Loucy (cell line): ENCODE results near the gene PAFAH2.

Experiments
- H2AFZ ChIP-seq: fragments of 200-600 bp; sonication (generic); 2 replicates; pipeline ENCODE4 v1.6.0; 2016; ENCODE audit warnings: antibody characterized with exemption, mild to moderate bottlenecking, low read length, moderate library complexity
- H3F3A ChIP-seq: fragments of 200-600 bp; 2 replicates; pipeline ENCODE4 v1.6.0; 2016; ENCODE audit warnings: antibody characterized with exemption, low read depth, mild to moderate bottlenecking
- H3K27me3 ChIP-seq: fragments of 200-600 bp; sonication (generic); 2 replicates; pipeline ENCODE4 v1.6.1; 2014; ENCODE audit warnings: low read length, mild to moderate bottlenecking; ENCODE audit not compliant: insufficient read depth, poor library complexity, severe bottlenecking
- H3K36me3 ChIP-seq: fragments of 200-600 bp; sonication (generic); 2 replicates; pipeline ENCODE4 v1.6.1; 2016; ENCODE audit warnings: low read length; ENCODE audit not compliant: insufficient read depth
- H3K4me1 ChIP-seq: fragments of 200-600 bp; sonication (generic); 2 replicates; pipeline ENCODE4 v1.5.1; 2014; ENCODE audit warnings: low read length, mild to moderate bottlenecking; ENCODE audit not compliant: insufficient read depth, poor library complexity, severe bottlenecking
- H3K4me2 ChIP-seq: fragments of 200-600 bp; sonication (generic); 2 replicates; pipeline ENCODE4 v1.6.0; 2014; ENCODE audit warnings: antibody characterized with exemption, low read length, low read depth, mild to moderate bottlenecking; ENCODE audit not compliant: poor library complexity, severe bottlenecking
- H3K4me3 ChIP-seq: fragments of 200-600 bp; sonication (generic); 2 replicates; pipeline ENCODE4 v1.5.1; 2014; ENCODE audit warnings: low read length, mild to moderate bottlenecking, mixed read lengths; ENCODE audit not compliant: poor library complexity, severe bottlenecking
- H3K79me2 ChIP-seq: fragments of 200-600 bp; sonication (generic); 2 replicates; pipeline ENCODE4 v1.6.1; 2014; ENCODE audit warnings: low read length; ENCODE audit not compliant: insufficient read depth
- H3K9ac ChIP-seq: fragments of 200-600 bp; sonication (generic); 2 replicates; pipeline ENCODE4 v1.6.0; 2014; ENCODE audit warnings: mild to moderate bottlenecking, low read depth, low read length, moderate library complexity; ENCODE audit not compliant: poor library complexity, severe bottlenecking
- H3K9me2 ChIP-seq: fragments of 200-600 bp; sonication (generic); replicated peaks from 2 replicates; pipeline ENCODE4 v1.6.1; 2016; ENCODE audit warnings: low read depth, low read length, mixed read lengths
- H3K9me3 ChIP-seq: fragments of 200-600 bp; sonication (generic); 2 replicates; pipeline ENCODE4 v1.6.1; 2014; ENCODE audit warnings: mild to moderate bottlenecking, antibody characterized with exemption, low read length, low read depth; ENCODE audit not compliant: insufficient read depth
- H4K20me1 ChIP-seq: fragments of 200-600 bp; sonication (generic); 2 replicates; pipeline ENCODE4 v1.6.0; 2014; ENCODE audit warnings: antibody characterized with exemption, low read length, mild to moderate bottlenecking; ENCODE audit not compliant: insufficient read depth, poor library complexity, severe bottlenecking
- EZH2phosphoT487 ChIP-seq: fragments of 200-600 bp; IDR thresholded peaks from 2 replicates; pipeline ENCODE4 v1.6.1; 2018; ENCODE audit warnings: antibody characterized with exemption, mild to moderate bottlenecking, moderate library complexity, borderline replicate concordance
- TF ChIP-seq, protein P1 (sequence below): fragments of 200-600 bp; sonication (generic); conservative IDR thresholded peaks from 2 replicates; pipeline ENCODE4 v1.5.1; 2014; ENCODE audit warnings: mild to moderate bottlenecking, antibody characterized with exemption, low read length

The PAFAH2 gene

DNA sequence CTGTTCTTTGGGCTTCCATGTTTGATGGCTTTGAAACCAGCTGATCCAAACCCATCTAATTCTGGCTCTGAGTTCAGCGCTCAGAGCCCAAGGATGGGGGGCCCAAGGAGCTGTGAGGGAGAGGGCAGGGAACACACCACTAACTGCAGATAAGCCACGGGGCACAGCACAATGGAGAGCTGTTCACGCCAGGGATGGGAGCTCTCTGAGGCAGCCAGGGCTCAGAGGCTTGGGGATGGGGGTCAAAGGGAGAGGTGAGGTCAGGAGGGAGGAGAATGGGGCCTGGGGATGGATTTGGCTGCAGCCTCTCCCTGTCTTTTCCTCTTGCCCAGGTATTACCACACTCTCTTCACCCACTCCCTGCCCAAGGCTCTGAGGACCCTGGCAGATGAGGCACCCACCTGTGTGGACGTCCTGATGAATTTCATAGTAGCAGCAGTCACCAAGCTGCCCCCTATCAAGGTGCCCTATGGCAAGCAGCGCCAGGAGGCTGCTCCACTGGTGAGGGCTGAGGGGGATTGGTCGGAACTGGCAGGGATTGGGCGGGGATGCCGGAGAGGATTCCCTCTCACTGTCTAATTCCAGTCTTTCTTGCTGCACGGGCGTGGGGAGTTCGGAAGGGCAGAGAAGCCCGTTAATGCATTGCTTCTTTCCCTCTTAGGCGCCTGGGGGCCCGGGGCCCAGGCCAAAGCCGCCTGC is 36.8 kb upstream of the PAFAH2 start:
- H3K9me3 ChIP-seq = no peaks in the 10 kb centered on the region
- no peaks in the 10 kb centered on the region for H3K36me3 ChIP-seq
- H4K20me1 ChIP-seq = no peaks in the 10 kb centered on the region
- no peaks in the 10 kb centered on the region for H3F3A ChIP-seq
- H2AFZ ChIP-seq = peak overlapping the region; percentile 99
- H3K79me2 ChIP-seq = no peaks in the 10 kb centered on the region
- peaks cover 29% of the 10 kb centered on the region for H3K4me1 ChIP-seq
- H3K4me3 ChIP-seq = peak overlapping the region; percentile 92
- peak overlapping the region; percentile 99 for H3K4me2 ChIP-seq
- H3K27me3 ChIP-seq = peaks cover 8% of the 10 kb centered on the region
- no peaks in the 10 kb centered on the region for H3K9me2 ChIP-seq
- TF ChIP-seq EZH2phosphoT487 = no peak
- TF ChIP-seq, protein P1, sequence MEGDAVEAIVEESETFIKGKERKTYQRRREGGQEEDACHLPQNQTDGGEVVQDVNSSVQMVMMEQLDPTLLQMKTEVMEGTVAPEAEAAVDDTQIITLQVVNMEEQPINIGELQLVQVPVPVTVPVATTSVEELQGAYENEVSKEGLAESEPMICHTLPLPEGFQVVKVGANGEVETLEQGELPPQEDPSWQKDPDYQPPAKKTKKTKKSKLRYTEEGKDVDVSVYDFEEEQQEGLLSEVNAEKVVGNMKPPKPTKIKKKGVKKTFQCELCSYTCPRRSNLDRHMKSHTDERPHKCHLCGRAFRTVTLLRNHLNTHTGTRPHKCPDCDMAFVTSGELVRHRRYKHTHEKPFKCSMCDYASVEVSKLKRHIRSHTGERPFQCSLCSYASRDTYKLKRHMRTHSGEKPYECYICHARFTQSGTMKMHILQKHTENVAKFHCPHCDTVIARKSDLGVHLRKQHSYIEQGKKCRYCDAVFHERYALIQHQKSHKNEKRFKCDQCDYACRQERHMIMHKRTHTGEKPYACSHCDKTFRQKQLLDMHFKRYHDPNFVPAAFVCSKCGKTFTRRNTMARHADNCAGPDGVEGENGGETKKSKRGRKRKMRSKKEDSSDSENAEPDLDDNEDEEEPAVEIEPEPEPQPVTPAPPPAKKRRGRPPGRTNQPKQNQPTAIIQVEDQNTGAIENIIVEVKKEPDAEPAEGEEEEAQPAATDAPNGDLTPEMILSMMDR = no peak
- H3K9ac ChIP-seq = peak overlapping the region; percentile 81

- no peak overlapping the region for H3K4me3 ChIP-seq
- H3F3A ChIP-seq = no peaks in the 10 kb centered on the region
- no peak overlapping the region for H3K9ac ChIP-seq
- H3K27me3 ChIP-seq = peaks cover 8% of the 10 kb centered on the region
- H3K79me2 ChIP-seq = no peaks in the 10 kb centered on the region
- TF ChIP-seq, protein P1 = no peak
- TF ChIP-seq EZH2phosphoT487 = no peak
- H4K20me1 ChIP-seq = no peaks in the 10 kb centered on the region
- no peaks in the 10 kb centered on the region for H3K9me2 ChIP-seq
- H2AFZ ChIP-seq = no peak overlapping the region
- H3K4me1 ChIP-seq = peaks cover 35% of the 10 kb centered on the region
- H3K36me3 ChIP-seq = no peaks in the 10 kb centered on the region
- no peaks in the 10 kb centered on the region for H3K9me3 ChIP-seq
- H3K4me2 ChIP-seq = no peak overlapping the region
Measured at GRCh38 chr1:26032656-26033357, 34.9 kb upstream of the PAFAH2 start.

DNA sequence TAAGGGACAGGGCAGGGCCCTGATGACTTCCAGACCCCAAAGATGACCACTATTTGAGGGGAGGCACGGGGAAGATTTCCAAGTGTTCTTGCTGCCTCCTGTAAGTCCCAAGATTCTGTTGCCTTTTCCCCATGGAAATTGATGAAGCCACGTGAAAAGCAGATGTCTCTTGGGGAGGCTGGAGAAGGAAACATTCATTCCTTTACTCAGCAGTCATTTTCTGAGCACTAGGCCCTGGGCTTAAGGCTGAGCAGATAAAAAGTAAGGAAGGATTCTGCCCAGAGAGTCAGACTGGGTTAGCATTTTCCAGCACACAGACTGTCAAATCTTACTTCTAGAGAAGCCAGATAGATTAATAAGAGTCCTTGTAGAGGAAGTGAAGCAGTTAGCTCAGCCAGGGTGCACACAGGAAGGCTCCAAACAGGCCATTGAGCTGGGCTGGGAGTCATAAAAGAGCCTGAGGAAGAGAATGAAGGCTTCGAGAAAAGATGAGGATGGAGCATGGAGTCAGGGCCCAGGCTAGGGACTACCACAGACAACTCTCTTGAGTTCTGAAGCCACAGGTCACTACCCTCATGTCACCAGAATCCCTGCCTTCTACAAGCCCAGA is 33.9 kb upstream of the PAFAH2 start:
- Histone ChIP-seq H3F3A (no peaks in the 10 kb centered on the region), H3K9ac (no peak overlapping the region), H4K20me1 (no peaks in the 10 kb centered on the region), H3K4me1 (peaks cover 39% of the 10 kb centered on the region), H3K9me3 (no peaks in the 10 kb centered on the region), H3K79me2 (no peaks in the 10 kb centered on the region), H2AFZ (no peak overlapping the region), H3K9me2 (no peaks in the 10 kb centered on the region), H3K27me3 (peaks cover 8% of the 10 kb centered on the region), H3K36me3 (no peaks in the 10 kb centered on the region), H3K4me3 (no peak overlapping the region), H3K4me2 (no peak overlapping the region)
- no peak for TF ChIP-seq EZH2phosphoT487
- TF ChIP-seq, protein P1 = no peak
